ENCODE data around the gene ANKRD42.

- TF ChIP-seq CTCF (IDR thresholded peaks at IDR 0.05) (no peak), POLR2A (IDR thresholded peaks at IDR 0.05) (no peak)
Observed at GRCh38 chr11:83265331-83265730, 71.8 kb downstream of the ANKRD42 start.

All from testis (tissue), 2 donors.